ENCODE data around the gene GPSM1. TPM values are rescaled to one million over a fixed set of nuclear protein-coding genes. Genes with fewer than 3 reads are reported as not detected.
A peak's percentile ranks its signal among the peaks of the same experiment; 100 is the strongest.

The GPSM1 gene
- total and polyA plus RNA-seq, 9 of the 15 experiments (the other 6 are each of a cell fraction or from before 2014, with no cell fraction given): 0.04 to 14.2 (median 3.1) TPM

DNA sequence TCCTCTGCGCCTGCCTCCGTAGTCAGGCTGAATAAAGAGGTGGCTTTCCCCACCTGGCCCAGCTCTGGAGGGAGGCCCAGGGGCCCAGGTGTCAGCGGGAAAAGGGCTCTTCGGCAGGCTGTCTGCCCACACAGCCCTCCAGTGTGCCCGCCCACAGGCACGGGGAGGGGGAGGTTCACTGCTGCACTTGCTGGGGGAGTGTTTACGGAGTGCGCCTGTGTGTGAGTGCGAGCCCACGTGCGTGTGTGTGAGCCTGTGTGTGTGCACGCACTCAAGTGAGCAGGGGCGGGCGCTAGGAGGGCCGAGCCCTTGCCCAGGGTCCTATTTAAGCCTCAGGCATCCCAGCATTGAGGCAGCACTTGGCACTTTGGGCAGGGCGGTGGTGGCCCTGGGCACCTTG is 25.3 kb downstream of the GPSM1 start:
- Histone ChIP-seq H3K9me3 (replicated peaks; ENCODE audit: control insufficient read depth, insufficient read depth, low read depth, low read length) (no peaks in the 10 kb centered on the region), H3K79me2 (ENCODE audit: control insufficient read depth, insufficient read depth, low read length) (no peaks in the 10 kb centered on the region), H3K36me3 (ENCODE audit: control insufficient read depth, insufficient read depth, low read length) (no peaks in the 10 kb centered on the region), H3K9ac (ENCODE audit: insufficient read depth in 1 of 2, low read depth in 2 of 2, low read length in 2 of 2) (peak overlapping the region in 1 of 2 experiments; percentile 68; a peak in 2 of 4 replicates), H3K9me1 (ENCODE audit: control insufficient read depth, insufficient read depth, low read length) (no peaks in the 10 kb centered on the region), H3K27ac (ENCODE audit: extremely low read depth, low read depth, low read length) (no peak overlapping the region), H2AFZ (ENCODE audit: low read depth, low read length) (no peak overlapping the region), H3K4me2 (ENCODE audit: insufficient read depth, low read length) (no peak overlapping the region), H4K20me1 (replicated peaks; ENCODE audit: control insufficient read depth, insufficient read depth, low read length) (no peaks in the 10 kb centered on the region; the same call in 1 of the 2 replicates), H3K4me1 (replicated peaks in 1 of 2; ENCODE audit: control insufficient read depth in 2 of 2, insufficient read depth in 2 of 2, low read length in 2 of 2) (peaks cover 0 to 94% of the 10 kb centered on the region in 2 experiments; a peak in 4 of 5 replicates), H3K27me3 (ENCODE audit: control insufficient read depth in 2 of 2, insufficient read depth in 2 of 2, low read length in 2 of 2) (no peaks in the 10 kb centered on the region), H3K4me3 (no peak overlapping the region)
- FAIRE-seq (no peak), ATAC-seq (peak; percentile 5; the same call in 1 of the 3 replicates), DNase-seq (ENCODE audit: extremely low read depth in 1 of 4, low spot score in 3 of 4) (peak in 3 of 4 experiments; percentile 28 to 49 (median 44))
- in situ Hi-C loops (cut with MboI) (no loop called here), intact Hi-C loops (cut with micrococcal nuclease) (no loop called here)
- no TSS peak for BruUV-seq (replicated peaks)
- ChIA-PET POLR2A (no interaction called here), CTCF (ENCODE audit: low intra/inter-chr PET ratio) (interaction anchor here (0.7 kb wide), 1 partner anchor 1112 kb away, joined by 4 read pairs; no protein-coding TSS in a partner anchor)
- TF ChIP-seq RUNX1 (IDR thresholded peaks at IDR 0.05; ENCODE audit: low read depth): no peak
- TF ChIP-seq TAF15 (IDR thresholded peaks at IDR 0.05; ENCODE audit: low read depth, low read length): no peak
- TF ChIP-seq, protein P1, sequence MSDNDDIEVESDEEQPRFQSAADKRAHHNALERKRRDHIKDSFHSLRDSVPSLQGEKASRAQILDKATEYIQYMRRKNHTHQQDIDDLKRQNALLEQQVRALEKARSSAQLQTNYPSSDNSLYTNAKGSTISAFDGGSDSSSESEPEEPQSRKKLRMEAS (CRISPR knock-in tag; IDR thresholded peaks at IDR 0.05): peak; percentile 47; the same call in 1 of the 2 replicates
- TF ChIP-seq TAF9B (IDR thresholded peaks at IDR 0.05; ENCODE audit: partially characterized antibody): no peak
- no peak for TF ChIP-seq LEF1 (IDR thresholded peaks at IDR 0.05)
- TF ChIP-seq, protein P2, sequence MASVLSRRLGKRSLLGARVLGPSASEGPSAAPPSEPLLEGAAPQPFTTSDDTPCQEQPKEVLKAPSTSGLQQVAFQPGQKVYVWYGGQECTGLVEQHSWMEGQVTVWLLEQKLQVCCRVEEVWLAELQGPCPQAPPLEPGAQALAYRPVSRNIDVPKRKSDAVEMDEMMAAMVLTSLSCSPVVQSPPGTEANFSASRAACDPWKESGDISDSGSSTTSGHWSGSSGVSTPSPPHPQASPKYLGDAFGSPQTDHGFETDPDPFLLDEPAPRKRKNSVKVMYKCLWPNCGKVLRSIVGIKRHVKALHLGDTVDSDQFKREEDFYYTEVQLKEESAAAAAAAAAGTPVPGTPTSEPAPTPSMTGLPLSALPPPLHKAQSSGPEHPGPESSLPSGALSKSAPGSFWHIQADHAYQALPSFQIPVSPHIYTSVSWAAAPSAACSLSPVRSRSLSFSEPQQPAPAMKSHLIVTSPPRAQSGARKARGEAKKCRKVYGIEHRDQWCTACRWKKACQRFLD (CRISPR knock-in tag; IDR thresholded peaks at IDR 0.05): no peak
- TF ChIP-seq POLR2G (IDR thresholded peaks at IDR 0.05; ENCODE audit: low read depth, low read length): 0 out of 2 replicates have a peak, but pooled peaks have one; percentile 7
- TF ChIP-seq EGR1 (conservative IDR thresholded peaks at IDR 0.05): peak; percentile 33; the same call in 1 of the 2 replicates
- no peak for TF ChIP-seq SRSF3 (IDR thresholded peaks at IDR 0.05; ENCODE audit: insufficient read depth, low read length)
- 34% methylated on average over 9 of the region's 16 CpGs for WGBS (ENCODE audit: insufficient coverage, low coverage, missing lambda C conversion rate)

All from K562 (cell line).